HG02759 (cell line): ENCODE results near the gene HECW1.
"Not testable (repeated sequence)": the region's sequence is repeated elsewhere in the genome, so short reads cannot be mapped to it uniquely, and the experiment has no call there.

Source experiments
- ATAC-seq: cut with Tn5 transposase; IDR thresholded peaks from one replicate; pipeline ENCODE4 v1.9.1; 2021; ENCODE audit warnings: mild to moderate bottlenecking, moderate library complexity; ENCODE audit not compliant: unreplicated experiment

HECW1 gene

GRCh38 chr7:43111630-43112458 is 603 bp upstream of the HECW1 start:
- no peak for ATAC-seq

- ATAC-seq = no peak
These were observed 634 bp downstream of the HECW1 start for GRCh38 chr7:43112941-43113621.

- no peak for ATAC-seq
These were observed 1.4 kb downstream of the HECW1 start for GRCh38 chr7:43113622-43114457.

- no peak for ATAC-seq
These were observed 2.0 kb downstream of the HECW1 start for GRCh38 chr7:43114458-43114780.

- no peak for ATAC-seq
These were observed 4.0 kb downstream of the HECW1 start for GRCh38 chr7:43116451-43116850.

GRCh38 chr7:43117095-43117494 is 4.6 kb downstream of the HECW1 start:
- no peak for ATAC-seq

GRCh38 chr7:43117861-43118260 is 5.4 kb downstream of the HECW1 start:
- no peak for ATAC-seq

- no peak for ATAC-seq
These were observed 5.9 kb downstream of the HECW1 start for GRCh38 chr7:43118313-43118712.

GRCh38 chr7:43119371-43120075 is 7.1 kb downstream of the HECW1 start:
- no peak for ATAC-seq

- ATAC-seq = no peak
These were observed 9.5 kb downstream of the HECW1 start for GRCh38 chr7:43121973-43122372.

GRCh38 chr7:43123457-43123856 is 11.0 kb downstream of the HECW1 start:
- ATAC-seq = no peak

GRCh38 chr7:43124388-43124787 is 11.9 kb downstream of the HECW1 start:
- no peak for ATAC-seq

GRCh38 chr7:43130347-43130746 is 17.9 kb downstream of the HECW1 start:
- no peak for ATAC-seq

GRCh38 chr7:43135129-43135528 is 22.7 kb downstream of the HECW1 start:
- ATAC-seq = no peak

GRCh38 chr7:43136064-43136463 is 23.6 kb downstream of the HECW1 start:
- ATAC-seq = no peak

GRCh38 chr7:43137121-43137744 is 24.8 kb downstream of the HECW1 start:
- ATAC-seq = not testable (repeated sequence)

- no peak for ATAC-seq
These were observed 25.4 kb downstream of the HECW1 start for GRCh38 chr7:43137811-43138210.

GRCh38 chr7:43138710-43139109 is 26.3 kb downstream of the HECW1 start:
- ATAC-seq = no peak

- no peak for ATAC-seq
These were observed 26.7 kb downstream of the HECW1 start for GRCh38 chr7:43139137-43139536.

GRCh38 chr7:43140186-43140585 is 27.7 kb downstream of the HECW1 start:
- ATAC-seq = no peak

GRCh38 chr7:43141091-43141490 is 28.6 kb downstream of the HECW1 start:
- no peak for ATAC-seq
